ENCODE data around the gene ATP5PO.
"Not testable (repeated sequence)": the region's sequence is repeated elsewhere in the genome, so short reads cannot be mapped to it uniquely, and the experiment has no call there.

Gene ATP5PO

DNA sequence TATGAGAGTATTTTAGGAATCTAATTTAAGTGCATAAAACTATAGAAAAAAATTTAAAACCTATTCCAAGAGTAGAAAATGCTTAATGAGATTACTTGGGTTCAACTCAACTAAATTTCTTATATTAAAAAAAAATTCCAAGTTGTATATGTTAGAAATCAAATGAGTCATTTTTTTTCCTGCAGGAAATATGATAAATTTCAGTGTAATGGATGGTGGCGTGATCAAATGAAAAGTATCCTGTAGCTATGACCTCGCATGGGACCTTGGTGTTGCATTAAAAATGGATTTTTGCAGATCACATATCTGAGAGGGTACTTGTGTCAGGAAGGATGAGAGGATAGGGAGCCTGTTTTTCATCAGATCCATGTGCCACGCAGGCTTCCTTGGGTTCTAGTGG is 17.9 kb downstream of the ATP5PO start:
- no peak for DNase-seq

DNA sequence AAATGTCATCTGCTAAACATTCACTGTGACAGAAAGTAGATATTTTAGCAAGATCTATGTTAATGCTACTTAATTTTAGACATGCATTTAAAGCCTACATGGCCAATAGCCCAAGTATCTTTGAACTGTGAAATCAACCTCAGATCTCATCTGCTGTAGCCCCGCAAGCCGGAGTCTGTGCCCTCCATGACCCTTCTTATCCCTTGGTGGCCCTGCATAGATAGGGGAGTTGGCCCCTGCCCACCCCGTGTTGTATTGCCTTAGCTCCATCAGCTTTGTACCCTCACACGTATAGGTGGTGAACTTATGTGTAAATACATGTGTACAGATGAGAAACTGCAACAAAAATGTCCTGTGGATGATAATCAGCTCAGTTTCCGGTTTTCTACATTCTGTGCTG is 18.5 kb downstream of the ATP5PO start:
- DNase-seq, result no peak

DNA sequence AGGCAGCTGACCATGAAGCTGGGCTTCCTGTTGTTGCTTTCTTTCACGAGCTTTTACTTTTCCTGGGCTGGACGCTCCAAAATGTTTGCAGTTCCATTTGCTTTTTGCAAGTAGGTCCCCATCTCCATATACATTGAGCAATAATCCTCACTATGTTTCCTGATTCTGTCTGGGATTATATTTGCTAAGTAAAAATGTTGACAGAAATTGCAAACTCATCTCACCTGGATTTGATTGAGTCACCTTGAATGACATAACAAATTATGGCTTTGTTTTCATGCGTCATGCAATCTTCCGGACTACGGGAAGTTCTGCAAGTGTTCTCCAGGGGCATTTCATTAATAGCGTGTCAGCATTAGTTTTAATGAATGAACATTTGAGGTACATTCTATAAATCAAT is 18.9 kb downstream of the ATP5PO start:
- no peak for DNase-seq

DNA sequence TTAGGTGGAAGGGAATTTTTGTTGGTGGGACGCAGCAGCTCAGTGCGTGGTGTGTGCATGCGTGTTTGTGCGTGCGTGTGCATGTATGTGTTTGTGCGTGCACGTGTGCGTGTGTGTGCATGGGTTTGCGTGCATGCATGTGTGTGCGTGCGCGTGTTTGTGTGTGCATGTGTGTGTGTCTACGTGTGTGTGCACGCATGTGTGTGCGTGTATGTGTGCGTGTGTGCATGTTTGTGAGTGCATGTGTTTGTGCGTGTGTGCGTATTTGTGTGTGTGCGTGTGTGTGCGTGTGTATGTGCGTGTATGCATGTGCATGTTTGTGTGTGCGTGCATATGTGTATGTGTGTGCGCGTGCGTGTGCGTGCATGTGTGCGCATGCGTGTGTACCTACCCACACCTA is 20.2 kb downstream of the ATP5PO start:
- DNase-seq, result no peak

DNA sequence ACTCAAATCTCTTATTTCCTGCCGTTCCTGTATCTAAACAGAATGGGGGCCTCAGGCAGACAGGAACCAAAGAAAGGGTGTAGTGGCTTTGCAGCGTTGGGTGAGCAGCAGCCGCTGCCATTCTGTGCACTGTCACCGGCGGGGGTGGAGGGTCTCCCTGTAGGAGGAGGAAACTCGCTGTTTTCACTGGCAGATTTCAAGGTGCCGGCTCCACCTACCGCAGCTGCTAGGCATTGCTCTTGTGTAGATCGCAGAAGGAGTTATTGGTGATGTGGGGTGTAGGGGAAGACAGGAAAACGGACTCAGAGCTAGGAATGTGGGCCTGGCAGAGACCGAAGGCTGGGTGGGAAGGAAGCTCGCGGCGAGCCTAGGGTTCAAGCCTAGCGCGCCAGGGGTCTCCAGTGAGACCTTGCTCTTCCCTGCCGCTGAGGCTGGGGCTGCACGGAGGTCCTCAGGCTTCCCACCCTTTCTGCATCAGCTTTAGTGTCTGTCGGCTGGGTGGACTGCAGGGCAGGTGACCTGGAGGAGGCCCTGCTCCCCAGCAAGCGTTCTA is 20.8 kb downstream of the ATP5PO start:
- DNase-seq, result peak; percentile 89 to 92

DNA sequence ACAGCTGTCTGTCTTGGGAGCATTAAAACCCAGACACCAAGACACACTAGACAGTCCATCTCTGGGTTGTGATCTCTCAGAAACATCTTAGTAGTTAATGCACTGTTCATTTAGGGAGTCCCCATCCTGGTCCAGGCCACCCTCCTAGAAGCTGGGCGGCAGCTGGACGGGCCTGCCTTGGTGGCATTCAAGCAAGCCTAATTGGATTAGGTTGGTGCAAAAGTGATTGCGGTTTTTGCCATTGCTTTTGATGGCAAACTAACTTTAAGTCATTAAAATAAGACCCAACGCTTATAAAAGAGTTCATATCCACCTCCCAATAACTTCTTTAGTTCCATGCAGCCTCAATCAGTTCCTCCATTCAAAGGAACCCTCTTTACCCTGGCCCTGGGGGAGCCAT is 21.7 kb downstream of the ATP5PO start:
- no peak for DNase-seq

DNA sequence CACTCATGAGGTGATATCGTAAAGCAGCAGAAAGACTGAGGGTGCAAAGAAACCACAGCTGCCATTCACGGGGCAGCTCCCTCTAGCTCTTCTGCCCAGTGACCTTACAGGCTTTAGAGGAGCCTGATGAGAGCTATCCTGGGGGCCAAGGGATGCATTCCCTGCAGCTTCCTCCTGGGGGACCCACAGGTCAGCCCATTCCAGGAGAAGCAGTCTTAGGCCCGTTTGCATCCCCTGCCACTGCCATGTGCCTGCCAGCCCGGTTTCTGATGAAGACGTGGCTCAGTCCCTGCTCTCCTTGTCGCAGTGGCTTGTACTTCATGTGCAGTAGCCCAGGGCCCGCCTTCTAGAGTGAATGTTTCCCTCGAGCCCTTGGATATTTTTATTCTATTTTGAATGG is 22.8 kb downstream of the ATP5PO start:
- no peak for DNase-seq

DNA sequence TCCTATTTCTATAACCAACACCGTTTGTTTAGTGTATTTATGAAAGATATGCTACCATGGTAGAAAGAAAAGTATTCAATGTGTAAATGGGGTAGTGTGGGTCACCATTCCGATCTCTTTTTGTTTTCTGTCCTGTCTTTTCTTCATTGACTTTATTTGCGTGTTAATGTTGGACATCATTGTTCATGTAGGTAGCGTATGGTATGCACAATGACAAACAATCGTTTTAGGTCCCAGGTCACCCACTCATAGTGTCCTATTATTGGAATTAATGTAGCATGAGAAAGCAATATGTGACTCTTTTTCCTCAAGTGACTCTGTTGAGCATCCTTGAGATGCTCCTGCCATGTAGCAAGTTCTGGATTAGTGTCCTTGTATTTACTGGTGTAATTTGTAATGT is 25.4 kb downstream of the ATP5PO start:
- no peak for DNase-seq

DNA sequence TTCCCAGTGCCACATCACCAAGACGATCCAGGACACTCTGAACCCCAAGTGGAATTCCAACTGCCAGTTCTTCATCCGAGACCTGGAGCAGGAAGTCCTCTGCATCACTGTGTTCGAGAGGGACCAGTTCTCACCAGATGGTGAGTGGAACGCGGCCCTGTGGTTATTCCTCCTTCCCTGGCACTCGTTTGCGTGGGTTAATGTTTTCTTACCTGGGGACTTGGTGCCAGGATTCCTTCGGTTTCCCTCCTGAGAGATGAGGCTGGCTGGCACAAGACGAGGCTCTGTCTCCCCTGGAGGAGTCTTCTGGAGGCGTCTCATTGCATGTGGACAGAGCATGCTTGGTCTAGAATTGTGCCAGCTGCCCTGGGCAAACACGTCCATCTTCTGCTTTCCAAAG is 29.3 kb downstream of the ATP5PO start:
- DNase-seq, result no peak

DNA sequence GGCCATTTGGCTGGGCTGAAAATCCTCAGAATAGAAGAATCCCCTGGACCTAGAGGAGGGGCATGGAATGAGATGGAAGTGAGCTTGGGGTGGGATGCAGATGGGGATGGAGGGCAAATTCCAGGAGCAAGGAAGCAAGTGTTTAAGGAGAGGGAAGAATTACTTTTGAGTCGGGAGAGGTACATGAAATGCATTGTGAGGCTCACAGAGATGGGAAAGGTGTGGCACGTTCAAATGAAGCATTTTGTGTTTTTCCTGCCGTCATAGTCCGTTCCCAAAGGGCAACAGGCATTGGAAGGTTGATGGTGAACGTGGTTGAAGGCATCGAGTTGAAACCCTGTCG is 30.5 kb downstream of the ATP5PO start:
- DNase-seq, result no peak

DNA sequence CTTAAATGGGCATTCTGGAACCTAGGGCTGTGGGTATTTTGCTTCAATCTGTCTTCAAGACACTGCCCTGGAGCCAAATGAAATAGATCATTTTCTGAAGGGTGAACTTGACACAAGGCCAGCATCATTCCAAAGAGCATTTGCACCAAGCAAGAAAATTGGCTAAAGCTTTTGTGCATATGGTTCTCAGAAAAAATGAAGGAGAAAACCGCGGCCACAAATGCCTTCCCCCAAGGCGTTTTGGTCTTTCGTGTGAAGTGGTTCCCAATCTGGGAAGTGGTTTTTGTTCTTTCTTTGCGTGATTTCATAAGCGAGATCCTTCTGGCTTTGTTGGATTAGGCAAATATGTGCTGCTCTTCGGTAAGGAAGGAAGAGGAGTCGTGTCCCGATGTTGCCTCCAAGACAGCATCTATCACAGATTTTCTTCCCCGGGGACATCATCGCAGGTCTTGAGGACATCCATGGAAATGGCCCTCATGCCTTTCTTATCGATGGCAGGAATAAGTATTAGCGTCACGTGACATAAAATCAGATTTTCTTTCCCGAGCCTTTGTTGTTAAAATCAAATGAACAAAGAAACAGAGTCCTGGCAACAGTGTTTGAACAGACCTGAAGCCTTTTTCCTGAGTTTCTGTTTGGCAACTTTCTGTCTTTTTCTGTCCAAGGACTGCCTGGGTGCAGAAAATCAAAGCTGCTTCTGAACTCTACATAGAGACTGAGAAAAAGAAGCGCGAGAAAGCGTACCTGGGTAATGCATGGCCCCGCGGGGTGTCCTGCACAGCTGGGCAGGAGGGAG is 31.0 kb downstream of the ATP5PO start:
- no peak for DNase-seq

DNA sequence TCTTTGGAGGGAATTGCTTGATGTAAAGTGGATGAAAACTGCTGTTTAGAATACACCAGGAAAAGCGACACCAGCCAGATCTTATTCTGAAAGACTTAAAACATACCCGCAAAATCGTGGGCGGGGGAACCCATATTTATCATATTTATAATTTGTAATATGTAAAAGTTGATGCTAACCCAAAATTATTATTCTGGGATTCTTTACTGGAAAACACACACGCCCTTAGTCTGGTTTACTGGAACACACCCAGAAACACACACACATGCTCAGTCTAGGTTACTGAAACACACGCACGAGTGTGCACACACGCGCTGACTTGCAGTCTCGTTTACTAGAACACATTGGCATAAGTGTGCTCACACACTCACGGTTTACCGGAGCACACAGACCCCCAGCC is 32.5 kb downstream of the ATP5PO start:
- no peak for DNase-seq

DNA sequence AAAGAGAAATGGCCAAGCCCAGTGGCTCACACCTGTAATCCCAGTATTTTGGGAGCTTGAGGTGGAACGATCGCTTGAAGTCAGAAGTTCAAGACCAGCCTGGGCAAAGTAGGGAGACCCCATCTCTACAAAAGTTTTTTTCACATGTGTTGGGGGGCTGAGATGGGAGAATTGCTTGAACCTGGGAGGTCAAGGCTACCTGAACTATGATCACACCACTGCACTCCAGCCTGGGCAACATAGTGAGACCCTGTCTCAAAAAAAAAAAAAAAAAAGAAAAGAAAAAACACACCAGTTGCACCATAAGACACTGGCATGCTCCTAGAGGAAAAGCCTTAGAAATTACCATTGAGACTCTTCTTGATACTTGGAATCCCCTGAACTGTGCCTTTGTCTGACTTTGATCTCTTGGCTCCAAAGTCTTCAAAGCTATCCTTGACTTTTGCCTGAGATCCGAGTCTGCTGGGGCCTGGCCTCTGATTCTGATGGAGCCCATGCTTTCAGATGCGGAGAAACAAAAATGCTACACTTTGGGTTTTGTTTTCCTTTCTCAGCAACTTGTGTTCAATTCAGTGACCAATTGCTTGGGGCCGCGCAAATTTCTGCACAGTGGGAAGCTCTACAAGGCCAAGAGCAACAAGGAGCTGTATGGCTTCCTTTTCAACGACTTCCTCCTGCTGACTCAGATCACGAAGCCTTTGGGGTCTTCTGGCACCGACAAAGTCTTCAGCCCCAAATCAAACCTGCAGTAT is 33.7 kb downstream of the ATP5PO start:
- no peak for DNase-seq

DNA sequence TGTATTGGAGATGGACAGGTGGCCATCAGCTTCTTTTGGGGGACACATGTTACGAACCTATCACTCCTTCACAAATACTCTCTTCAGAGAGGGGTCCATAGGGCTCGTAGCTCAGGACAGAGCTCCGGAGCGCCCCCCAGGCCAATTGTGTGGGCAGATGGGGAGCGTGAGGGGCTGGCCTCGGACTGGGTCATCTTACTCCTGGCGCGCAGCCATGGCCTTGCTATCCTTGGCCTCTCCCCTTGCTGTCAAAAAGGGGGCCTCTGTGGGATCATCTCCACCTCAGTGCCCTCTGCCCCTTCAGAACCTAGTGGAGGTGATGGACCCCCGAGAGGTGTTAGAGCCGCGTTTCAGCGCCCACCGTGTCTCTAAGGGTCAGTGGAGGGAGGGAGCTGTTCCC is 35.0 kb downstream of the ATP5PO start:
- DNase-seq, result no peak

DNA sequence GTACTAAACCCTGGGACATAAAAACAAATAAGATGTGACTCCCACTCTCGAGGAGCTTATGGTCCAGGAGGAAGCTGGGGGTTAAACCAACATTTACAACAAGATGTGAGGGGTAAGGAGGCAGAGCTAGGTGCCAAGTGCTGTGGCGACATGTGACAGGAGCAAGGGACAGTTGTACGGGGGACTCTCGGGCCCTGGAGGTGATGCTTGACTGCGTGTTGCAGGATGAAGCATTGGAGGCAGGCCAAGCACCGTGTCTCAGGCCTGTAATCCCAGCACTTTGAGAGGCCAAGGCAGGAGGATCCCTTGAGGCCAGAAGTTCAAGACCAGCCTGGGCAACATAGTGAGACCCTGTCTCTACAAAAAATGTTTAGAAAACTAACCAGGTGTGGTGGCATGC is 36.8 kb downstream of the ATP5PO start:
- DNase-seq, result no peak

DNA sequence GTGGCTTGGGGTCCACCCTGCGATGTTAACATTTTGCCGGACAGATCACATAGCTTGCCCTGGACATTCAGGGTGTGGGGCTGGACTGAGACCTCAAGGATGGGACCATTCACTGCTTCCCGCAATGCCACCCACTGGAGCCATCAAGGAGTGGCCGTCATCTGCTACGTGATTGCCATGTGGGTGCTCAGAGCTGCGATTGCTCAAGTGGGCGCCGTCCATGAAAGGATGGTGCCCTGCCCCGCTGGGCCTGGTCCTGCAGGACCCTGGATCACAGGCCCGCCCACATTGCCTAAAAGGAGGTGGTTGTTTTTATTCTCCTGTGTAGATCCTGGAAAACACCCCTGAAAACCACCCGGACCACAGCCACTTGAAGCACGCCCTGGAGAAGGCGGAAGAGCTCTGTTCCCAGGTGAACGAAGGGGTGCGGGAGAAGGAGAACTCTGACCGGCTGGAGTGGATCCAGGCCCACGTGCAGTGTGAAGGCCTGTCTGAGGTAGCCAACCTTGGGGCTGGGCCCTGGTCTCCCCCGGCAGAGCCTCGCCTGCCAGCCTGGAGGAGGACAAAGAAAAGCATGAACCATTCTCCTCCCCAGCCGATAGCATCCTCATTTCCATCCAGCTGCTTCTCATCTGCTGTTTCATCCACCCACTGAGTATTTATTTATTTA is 40.4 kb downstream of the ATP5PO start:
- no peak for DNase-seq

DNA sequence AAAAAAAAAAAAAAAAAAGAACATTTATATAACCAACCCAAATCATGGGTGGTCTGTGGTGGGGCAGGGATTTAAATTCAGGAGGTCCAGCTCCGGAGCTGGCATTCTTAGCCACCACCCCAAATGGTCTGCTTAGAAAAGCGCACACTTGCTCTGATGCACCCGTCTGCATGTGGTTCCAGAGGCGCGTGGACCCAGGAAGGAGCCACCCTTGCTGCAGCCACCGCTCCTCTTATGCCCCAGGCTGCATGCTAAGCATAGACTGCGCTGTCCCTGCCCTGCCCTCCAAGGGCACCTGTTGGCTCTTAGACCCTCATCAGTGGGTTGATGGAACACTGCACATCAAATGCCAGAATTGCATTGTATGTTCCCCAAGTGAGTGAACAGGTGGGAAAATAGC is 41.4 kb downstream of the ATP5PO start:
- no peak for DNase-seq

DNA sequence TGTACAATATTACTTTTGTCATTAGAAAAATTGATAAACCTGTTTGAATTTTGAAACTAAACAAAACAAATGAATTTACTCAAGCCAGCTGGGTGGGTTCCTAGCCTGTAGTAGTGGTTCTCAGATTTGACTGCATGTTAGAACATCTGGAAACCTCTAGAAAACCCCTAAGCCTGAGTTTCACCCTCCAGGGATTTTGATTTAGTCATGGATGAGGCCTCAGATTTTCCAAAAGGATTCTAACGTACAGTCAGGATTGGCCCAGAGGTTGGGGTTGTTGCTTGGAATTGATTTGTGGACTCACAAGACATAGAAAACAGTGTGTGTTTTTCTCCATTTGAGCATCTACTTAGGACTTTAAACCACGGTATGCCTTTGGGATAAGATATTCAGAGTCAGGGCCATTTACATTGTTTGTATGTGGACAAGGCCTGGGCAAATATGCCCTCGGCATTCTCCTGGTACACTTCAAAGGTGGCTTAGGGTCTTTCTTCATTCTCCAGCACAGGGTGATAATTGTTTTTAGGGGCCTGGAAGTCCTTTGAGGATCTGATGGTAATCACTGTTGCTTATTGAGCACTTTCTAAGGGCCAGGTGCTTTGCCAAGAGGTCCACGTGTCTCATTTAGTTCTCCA is 42.6 kb downstream of the ATP5PO start:
- no peak for DNase-seq

DNA sequence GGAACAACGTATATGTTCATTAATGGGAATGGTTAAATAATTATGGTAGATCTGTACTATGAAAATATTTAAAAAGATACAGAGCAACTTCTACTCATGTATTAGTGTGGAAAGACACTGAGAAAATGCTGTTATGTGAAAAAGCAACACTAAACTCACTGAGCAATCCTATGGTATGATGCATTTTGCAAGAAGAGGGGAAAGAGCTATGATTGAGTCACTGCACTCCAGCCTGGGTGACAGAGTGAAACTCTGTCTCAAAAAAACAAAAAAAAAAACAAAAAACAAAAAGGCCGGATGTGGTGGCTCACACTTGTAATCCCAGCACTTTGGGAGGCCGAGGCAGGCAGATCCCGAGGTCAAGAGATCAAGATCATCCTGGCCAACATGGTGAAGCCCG is 44.4 kb downstream of the ATP5PO start:
- DNase-seq, result no peak

DNA sequence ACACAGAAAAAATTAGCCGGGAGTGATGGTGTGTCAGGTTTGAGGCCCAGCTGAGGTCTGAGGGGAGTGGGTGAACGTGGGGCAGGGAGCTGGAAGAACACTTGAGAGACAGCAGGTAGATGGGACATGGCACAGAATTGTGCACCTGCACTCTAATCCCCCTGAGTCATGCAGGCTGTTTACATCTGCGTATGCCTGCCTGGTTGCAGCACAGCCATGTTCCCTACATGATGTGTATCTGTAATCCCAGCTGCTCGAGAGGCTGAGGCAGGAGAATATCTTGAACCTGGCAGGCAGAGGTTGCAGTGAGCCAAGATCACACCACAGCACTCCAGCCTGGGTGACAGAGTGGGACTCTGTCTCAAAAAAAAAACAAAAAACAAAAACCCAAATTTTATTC is 44.8 kb downstream of the ATP5PO start:
- DNase-seq, result no peak

DNA sequence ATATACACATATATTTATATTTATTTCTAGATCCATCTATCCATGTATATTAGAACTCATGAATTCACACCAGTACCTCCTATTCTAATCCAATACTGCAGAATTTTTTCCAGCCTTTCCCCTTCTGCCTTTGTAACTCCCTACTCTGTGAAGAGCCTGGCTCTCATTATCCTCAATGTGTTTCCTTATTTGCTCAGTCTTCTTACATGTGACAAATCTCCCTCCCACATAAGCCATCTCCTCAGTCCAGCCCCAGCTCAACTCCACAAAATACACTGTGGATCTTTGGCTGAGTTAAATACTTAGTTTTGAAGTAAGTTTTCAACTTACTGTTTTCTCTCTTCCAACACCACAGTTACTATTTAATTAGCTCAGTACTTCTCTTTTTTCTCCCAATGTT is 45.7 kb downstream of the ATP5PO start:
- no peak for DNase-seq

DNA sequence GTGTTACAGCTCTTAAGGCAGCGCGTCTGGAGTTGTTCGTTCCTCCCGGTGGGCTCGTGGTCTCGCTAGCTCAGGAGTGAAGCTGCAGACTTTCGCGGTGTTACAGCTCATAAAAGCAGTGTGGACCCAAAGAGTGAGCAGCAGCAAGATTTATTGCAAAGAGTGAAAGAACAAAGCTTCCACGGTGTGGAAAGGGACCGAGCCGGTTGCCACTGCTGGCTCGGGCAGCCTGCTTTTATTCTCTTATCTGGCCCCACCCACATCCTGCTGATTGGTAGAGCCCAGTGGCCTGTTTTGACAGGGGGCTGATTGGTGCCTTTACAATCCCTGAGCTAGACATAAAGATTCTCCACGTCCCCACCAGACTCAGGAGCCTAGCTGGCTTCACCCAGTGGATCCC is 47.7 kb downstream of the ATP5PO start:
- DNase-seq, result not testable (repeated sequence)

DNA sequence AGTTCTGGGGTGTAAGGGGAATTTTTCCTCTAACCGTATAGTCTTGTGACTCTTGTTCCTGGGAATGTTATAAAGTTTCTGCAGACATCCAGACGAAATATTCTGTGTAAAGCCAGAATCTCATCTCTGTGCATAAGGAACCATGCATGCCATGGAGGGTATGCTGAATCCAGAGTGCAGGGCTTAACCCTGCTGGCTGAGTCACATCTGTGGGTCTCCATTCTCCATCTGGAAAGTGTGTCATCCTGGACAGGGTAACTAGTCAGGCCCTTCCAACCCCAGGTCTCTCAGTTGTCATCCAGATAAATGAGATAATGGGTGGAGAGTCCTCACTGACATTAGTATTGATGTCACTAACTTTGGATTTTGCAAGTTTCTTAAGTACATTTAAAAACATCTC is 48.8 kb downstream of the ATP5PO start:
- DNase-seq, result no peak
